GM19397 (cell line): Measurements from ENCODE around the gene PPP1CA.

Experiments
- ATAC-seq: cut with Tn5 transposase; IDR thresholded peaks from one replicate; pipeline ENCODE4 v1.9.1; 2021; ENCODE audit warnings: mild to moderate bottlenecking, moderate library complexity; ENCODE audit not compliant: unreplicated experiment

The PPP1CA gene

GRCh38 chr11:67418476-67419281, 17.0 kb upstream of the PPP1CA start:
- no peak for ATAC-seq

GRCh38 chr11:67417425-67417824, 15.8 kb upstream of the PPP1CA start:
- ATAC-seq, result no peak

GRCh38 chr11:67416416-67417335, 15.0 kb upstream of the PPP1CA start:
- no peak for ATAC-seq

GRCh38 chr11:67415501-67416304, 14.0 kb upstream of the PPP1CA start, which contains the start of gene CARNS1:
Gene CARNS1, plus strand, starts transcription at chr11:67415678. Its CDS starts 522 bp downstream, at chr11:67416200.
- no peak for ATAC-seq

GRCh38 chr11:67413266-67413849, 11.7 kb upstream of the PPP1CA start:
- no peak for ATAC-seq

- no peak for ATAC-seq
Observed at GRCh38 chr11:67412495-67413179, 11.0 kb upstream of the PPP1CA start.

- no peak for ATAC-seq
Observed at GRCh38 chr11:67411785-67412152, 10.1 kb upstream of the PPP1CA start.

- ATAC-seq, result no peak
Observed at GRCh38 chr11:67410984-67411784, 9.5 kb upstream of the PPP1CA start.

- ATAC-seq, result no peak
Observed at GRCh38 chr11:67410369-67410831, 8.7 kb upstream of the PPP1CA start.

GRCh38 chr11:67409781-67410368, 8.2 kb upstream of the PPP1CA start:
- ATAC-seq, result no peak

GRCh38 chr11:67409261-67409666, 7.6 kb upstream of the PPP1CA start:
- peak; percentile 59 for ATAC-seq

- no peak for ATAC-seq
Observed at GRCh38 chr11:67408437-67409200, 7.0 kb upstream of the PPP1CA start.

GRCh38 chr11:67407688-67408163, 6.1 kb upstream of the PPP1CA start:
- no peak for ATAC-seq

- ATAC-seq, result no peak
Observed at GRCh38 chr11:67406969-67407687, 5.5 kb upstream of the PPP1CA start.

GRCh38 chr11:67406420-67406968, 4.8 kb upstream of the PPP1CA start:
- ATAC-seq, result no peak

GRCh38 chr11:67405688-67406339, 4.2 kb upstream of the PPP1CA start:
- no peak for ATAC-seq
